Effector memory CD8-positive, alpha-beta T cell (primary cell): ENCODE results near the gene LCAT.
A peak's percentile ranks its signal among the peaks of the same experiment; 100 is the strongest.

Source experiments
- ATAC-seq: fragments of 150-1000 bp; cut with Tn5 transposase; replicated peaks from 2 replicates; pipeline ENCODE4 v1.10.0; 2021; ENCODE audit warnings: mild to moderate bottlenecking, moderate library complexity
- DNase-seq, 3 experiments: peaks; one replicate each; pipeline ENCODE4 v3.0.0; 2021
- H3K27ac Mint-ChIP-seq, 2 donors: one replicate each; pipeline ENCODE4 v1.8.0; 2022; ENCODE audit warnings: mild to moderate bottlenecking in 2 of 2, mixed read lengths in 2 of 2, moderate library complexity in 2 of 2
- H3K27me3 Mint-ChIP-seq, 2 donors: one replicate each; pipeline ENCODE4 v1.8.0; 2022; ENCODE audit warnings: mixed read lengths in 2 of 2
- H3K36me3 Mint-ChIP-seq: one replicate; pipeline ENCODE4 v1.8.0; 2022; ENCODE audit warnings: mild to moderate bottlenecking, moderate library complexity, mixed read lengths; ENCODE audit not compliant: insufficient read depth
- H3K4me1 Mint-ChIP-seq, 2 donors: one replicate each; pipeline ENCODE4 v1.8.0; 2022; ENCODE audit warnings: low read depth in 2 of 2, mixed read lengths in 2 of 2
- H3K4me3 Mint-ChIP-seq, 2 donors: one replicate each; pipeline ENCODE4 v1.8.0; 2022; ENCODE audit warnings: mild to moderate bottlenecking in 2 of 2, mixed read lengths in 2 of 2, moderate library complexity in 2 of 2
- H3K9me3 Mint-ChIP-seq, 2 donors: one replicate each; pipeline ENCODE4 v1.8.0; 2022; ENCODE audit warnings: mixed read lengths in 2 of 2

The LCAT gene

GRCh38 chr16:67965668-67966548, 22.0 kb upstream of the LCAT start:
- H3K27me3 Mint-ChIP-seq = no peaks in the 10 kb centered on the region
- H3K9me3 Mint-ChIP-seq = no peaks in the 10 kb centered on the region
- peak overlapping the region; percentile 12 to 67 for H3K27ac Mint-ChIP-seq
- no peak for DNase-seq
- peaks cover 3% of the 10 kb centered on the region for H3K36me3 Mint-ChIP-seq
- peaks cover 19 to 23% of the 10 kb centered on the region in 2 donors for H3K4me1 Mint-ChIP-seq
- peak overlapping the region; percentile 91 to 92 for H3K4me3 Mint-ChIP-seq
- no peak for ATAC-seq

- Mint-ChIP-seq H3K27me3 (no peaks in the 10 kb centered on the region), H3K4me1 (peaks cover 16 to 21% of the 10 kb centered on the region in 2 donors), H3K9me3 (no peaks in the 10 kb centered on the region), H3K36me3 (peaks cover 3% of the 10 kb centered on the region), H3K4me3 (no peak overlapping the region), H3K27ac (peak overlapping the region in 1 of 2 donors; percentile 49)
- ATAC-seq (no peak), DNase-seq (no peak)
Observed at GRCh38 chr16:67964477-67965131, 20.7 kb upstream of the LCAT start.

GRCh38 chr16:67963662-67964321, 19.9 kb upstream of the LCAT start:
- no peak overlapping the region for H3K4me3 Mint-ChIP-seq
- peaks cover 3% of the 10 kb centered on the region for H3K36me3 Mint-ChIP-seq
- no peak for ATAC-seq
- no peak for DNase-seq
- H3K4me1 Mint-ChIP-seq = peaks cover 10 to 18% of the 10 kb centered on the region in 2 donors
- H3K27me3 Mint-ChIP-seq = no peaks in the 10 kb centered on the region
- H3K27ac Mint-ChIP-seq = no peak overlapping the region
- no peaks in the 10 kb centered on the region for H3K9me3 Mint-ChIP-seq

- Mint-ChIP-seq H3K4me1 (peaks cover 10 to 18% of the 10 kb centered on the region in 2 donors), H3K27me3 (no peaks in the 10 kb centered on the region), H3K36me3 (peaks cover 3% of the 10 kb centered on the region), H3K9me3 (no peaks in the 10 kb centered on the region), H3K4me3 (no peak overlapping the region), H3K27ac (peak overlapping the region in 1 of 2 donors; percentile 4)
- DNase-seq = no peak
- no peak for ATAC-seq
Observed at GRCh38 chr16:67963292-67963661, 19.4 kb upstream of the LCAT start.

GRCh38 chr16:67962135-67962534, 18.2 kb upstream of the LCAT start:
- Mint-ChIP-seq H3K9me3 (no peaks in the 10 kb centered on the region), H3K4me3 (no peak overlapping the region), H3K36me3 (peaks cover 3% of the 10 kb centered on the region), H3K27me3 (no peaks in the 10 kb centered on the region), H3K4me1 (peaks cover 2 to 11% of the 10 kb centered on the region in 2 donors), H3K27ac (peak overlapping the region in 1 of 2 donors; percentile 4)
- DNase-seq (no peak), ATAC-seq (no peak)

- Mint-ChIP-seq H3K27ac (no peak overlapping the region), H3K4me3 (no peak overlapping the region), H3K4me1 (peaks cover 0 to 5% of the 10 kb centered on the region in 2 donors), H3K36me3 (peaks cover 3% of the 10 kb centered on the region), H3K27me3 (no peaks in the 10 kb centered on the region), H3K9me3 (no peaks in the 10 kb centered on the region)
- DNase-seq (no peak), ATAC-seq (no peak)
Observed at GRCh38 chr16:67961551-67961957, 17.6 kb upstream of the LCAT start.

- Mint-ChIP-seq H3K4me3 (no peak overlapping the region), H3K9me3 (no peaks in the 10 kb centered on the region), H3K27ac (no peak overlapping the region), H3K4me1 (peaks cover 0 to 3% of the 10 kb centered on the region in 2 donors), H3K27me3 (no peaks in the 10 kb centered on the region), H3K36me3 (peaks cover 3% of the 10 kb centered on the region)
- ATAC-seq = no peak
- no peak for DNase-seq
Observed at GRCh38 chr16:67959536-67960329, 15.8 kb upstream of the LCAT start.

GRCh38 chr16:67957622-67958021, 13.7 kb upstream of the LCAT start:
- H3K27ac Mint-ChIP-seq = peak overlapping the region in 1 of 2 donors; percentile 28

GRCh38 chr16:67954421-67955196, 10.7 kb upstream of the LCAT start:
- Mint-ChIP-seq H3K27me3 (no peaks in the 10 kb centered on the region), H3K4me3 (no peak overlapping the region), H3K4me1 (peaks cover 0 to 2% of the 10 kb centered on the region in 2 donors), H3K36me3 (peaks cover 14% of the 10 kb centered on the region), H3K9me3 (no peaks in the 10 kb centered on the region), H3K27ac (peak overlapping the region in 1 of 2 donors; percentile 57)
- ATAC-seq = no peak
- no peak for DNase-seq

More at GRCh38 chr16:67957622-67958021, 13.7 kb upstream of the LCAT start:
- DNase-seq = no peak
- no peaks in the 10 kb centered on the region for H3K4me1 Mint-ChIP-seq
- no peaks in the 10 kb centered on the region for H3K9me3 Mint-ChIP-seq
- H3K27me3 Mint-ChIP-seq = no peaks in the 10 kb centered on the region
- ATAC-seq = no peak
- H3K4me3 Mint-ChIP-seq = no peak overlapping the region
- H3K36me3 Mint-ChIP-seq = peaks cover 3% of the 10 kb centered on the region

GRCh38 chr16:67953641-67954375, 9.9 kb upstream of the LCAT start:
- Mint-ChIP-seq H3K4me1 (peaks cover 0 to 2% of the 10 kb centered on the region in 2 donors), H3K27me3 (no peaks in the 10 kb centered on the region), H3K36me3 (peaks cover 14% of the 10 kb centered on the region), H3K9me3 (no peaks in the 10 kb centered on the region), H3K4me3 (no peak overlapping the region), H3K27ac (peak overlapping the region in 1 of 2 donors; percentile 41)
- DNase-seq (no peak), ATAC-seq (no peak)

GRCh38 chr16:67951485-67951884, 7.6 kb upstream of the LCAT start:
- Mint-ChIP-seq H3K27me3 (no peaks in the 10 kb centered on the region), H3K9me3 (no peaks in the 10 kb centered on the region), H3K4me3 (no peak overlapping the region), H3K4me1 (peaks cover 0 to 4% of the 10 kb centered on the region in 2 donors), H3K36me3 (peaks cover 16% of the 10 kb centered on the region), H3K27ac (no peak overlapping the region)
- ATAC-seq (no peak), DNase-seq (no peak)

- Mint-ChIP-seq H3K4me1 (peaks cover 0 to 5% of the 10 kb centered on the region in 2 donors), H3K27ac (no peak overlapping the region), H3K4me3 (no peak overlapping the region), H3K27me3 (no peaks in the 10 kb centered on the region), H3K9me3 (no peaks in the 10 kb centered on the region), H3K36me3 (peaks cover 16% of the 10 kb centered on the region)
- DNase-seq (no peak), ATAC-seq (no peak)
Observed at GRCh38 chr16:67950335-67950843, 6.5 kb upstream of the LCAT start.
